ACHN (cell line): ENCODE data around the gene SSC5D.

ENCODE experiments used
- DNase-seq: peaks from one replicate; pipeline ENCODE4 v3.0.0-alpha.2; 2015
- in situ Hi-C: cut with HindIII; loops from 2 replicates; pipeline ENCODE4 v1.10.0; 2017; ENCODE audit warnings: low sequenced_read_pairs, low pct_ligation_motif_present, low pct_unique_long_range_greater_than_20kb

The SSC5D gene

GRCh38 chr19:55543567-55543966 is 55.3 kb downstream of the SSC5D start:
- no peak for DNase-seq
- in situ Hi-C loops: no loop called here

GRCh38 chr19:55544014-55544413 is 55.8 kb downstream of the SSC5D start:
- DNase-seq: no peak
- in situ Hi-C loops: no loop called here

- in situ Hi-C loops: no loop called here
- no peak for DNase-seq
These were observed 56.7 kb downstream of the SSC5D start for GRCh38 chr19:55544776-55545439.

GRCh38 chr19:55545443-55545842 is 57.2 kb downstream of the SSC5D start, which contains the start of gene SBK3:
TSS of gene SBK3 (minus strand) at chr19:55545543. CDS start at chr19:55545543, 0 bp downstream.
- in situ Hi-C loops: no loop called here
- no peak for DNase-seq

- no peak for DNase-seq
- in situ Hi-C loops: no loop called here
These were observed 57.8 kb downstream of the SSC5D start for GRCh38 chr19:55546011-55546410.

GRCh38 chr19:55546822-55547614 is 58.8 kb downstream of the SSC5D start:
- DNase-seq: peak; percentile 65
- in situ Hi-C loops: no loop called here

GRCh38 chr19:55549500-55550320 is 61.5 kb downstream of the SSC5D start:
- DNase-seq: peak; percentile 73
- in situ Hi-C loops: no loop called here

- peak; percentile 39 for DNase-seq
- in situ Hi-C loops: no loop called here
These were observed 62.0 kb downstream of the SSC5D start for GRCh38 chr19:55550321-55550650.

- in situ Hi-C loops: no loop called here
- DNase-seq: no peak
These were observed 64.0 kb downstream of the SSC5D start for GRCh38 chr19:55552206-55552605.

- DNase-seq: no peak
- in situ Hi-C loops: no loop called here
These were observed 64.4 kb downstream of the SSC5D start for GRCh38 chr19:55552620-55553019.

GRCh38 chr19:55553217-55554182 is 65.3 kb downstream of the SSC5D start:
- in situ Hi-C loops: no loop called here
- DNase-seq: no peak

GRCh38 chr19:55554302-55554701 is 66.1 kb downstream of the SSC5D start:
- in situ Hi-C loops: no loop called here
- no peak for DNase-seq

- in situ Hi-C loops: no loop called here
- DNase-seq: no peak
These were observed 66.5 kb downstream of the SSC5D start for GRCh38 chr19:55554741-55555152.

GRCh38 chr19:55559684-55560083 is 71.4 kb downstream of the SSC5D start:
- no peak for DNase-seq
- in situ Hi-C loops: no loop called here

GRCh38 chr19:55563261-55563690 is 75.0 kb downstream of the SSC5D start:
- no peak for DNase-seq
- in situ Hi-C loops: no loop called here

- in situ Hi-C loops: no loop called here
- no peak for DNase-seq
These were observed 78.6 kb downstream of the SSC5D start for GRCh38 chr19:55566823-55567222.

- DNase-seq: no peak
- in situ Hi-C loops: no loop called here
These were observed 79.6 kb downstream of the SSC5D start for GRCh38 chr19:55567708-55568328.
